CD1c-positive myeloid dendritic cell (primary cell): Measurements from ENCODE around the gene PCSK1N.
"Not testable (repeated sequence)": the region's sequence is repeated elsewhere in the genome, so short reads cannot be mapped to it uniquely, and the experiment has no call there.

Experiments
- DNase-seq: peaks from one replicate; pipeline ENCODE4 v3.0.0-alpha.2; 2016; ENCODE audit errors: extremely low spot score

The PCSK1N gene

GRCh38 chrX:48823053-48823452 lies 12.4 kb downstream of the PCSK1N start:
- no peak for DNase-seq

GRCh38 chrX:48819394-48819793 lies 16.0 kb downstream of the PCSK1N start:
- not testable (repeated sequence) for DNase-seq

GRCh38 chrX:48818866-48819265 lies 16.5 kb downstream of the PCSK1N start:
- no peak for DNase-seq

GRCh38 chrX:48818098-48818497 lies 17.3 kb downstream of the PCSK1N start:
- DNase-seq = no peak

GRCh38 chrX:48816014-48816810 lies 19.2 kb downstream of the PCSK1N start:
- no peak for DNase-seq

- no peak for DNase-seq
Observed at GRCh38 chrX:48815266-48815665, 20.1 kb downstream of the PCSK1N start.

GRCh38 chrX:48814722-48815121 lies 20.7 kb downstream of the PCSK1N start:
- no peak for DNase-seq

- peak; percentile 65 for DNase-seq
Observed at GRCh38 chrX:48813644-48814043, 21.8 kb downstream of the PCSK1N start.

- peak; percentile 7 for DNase-seq
Observed at GRCh38 chrX:48806081-48806480, 29.3 kb downstream of the PCSK1N start.

GRCh38 chrX:48802905-48803200 lies 32.6 kb downstream of the PCSK1N start:
- peak; percentile 7 for DNase-seq

- DNase-seq = peak; percentile 67
Observed at GRCh38 chrX:48802089-48802904, 33.1 kb downstream of the PCSK1N start.

GRCh38 chrX:48801280-48802088 lies 33.9 kb downstream of the PCSK1N start, which contains the start of gene HDAC6:
HDAC6 (plus strand) TSS chrX:48802067; CDS start chrX:48802693, 626 bp downstream.
- DNase-seq = peak; percentile 97

- peak; percentile 47 for DNase-seq
Observed at GRCh38 chrX:48800574-48801279, 34.7 kb downstream of the PCSK1N start.

- DNase-seq = no peak
Observed at GRCh38 chrX:48798318-48798717, 37.1 kb downstream of the PCSK1N start.

GRCh38 chrX:48794911-48795515 lies 40.4 kb downstream of the PCSK1N start:
- DNase-seq = no peak

GRCh38 chrX:48794340-48794910 lies 41.0 kb downstream of the PCSK1N start:
- no peak for DNase-seq

GRCh38 chrX:48793935-48794334 lies 41.5 kb downstream of the PCSK1N start:
- DNase-seq = no peak

GRCh38 chrX:48792219-48792618 lies 43.2 kb downstream of the PCSK1N start:
- DNase-seq = no peak

GRCh38 chrX:48791063-48791820 lies 44.2 kb downstream of the PCSK1N start:
- DNase-seq = no peak

GRCh38 chrX:48790477-48790876 lies 44.9 kb downstream of the PCSK1N start:
- DNase-seq = no peak
